Body of pancreas (tissue), 4 donors: ENCODE results near the gene SLTM. TPM values are rescaled to one million over a fixed set of nuclear protein-coding genes. Genes with fewer than 3 reads are reported as not detected.

Experiments used
- ATAC-seq: fragments of 150-250 bp; one replicate; pipeline ENCODE4 v1.9.1; 2016
- DNase-seq, 4 donors: peaks; one replicate each; pipeline ENCODE4 v3.0.0-alpha.2; 2019
- H3K27ac ChIP-seq, 4 donors: fragments of 200-600 bp; sonication (generic); 1 replicate in 3 of 4; 2 replicates in 1 of 4; pipeline versions ENCODE4 v1.5.1 to v1.6.1; 2016 to 2019; ENCODE audit warnings: mild to moderate bottlenecking in 1 of 4, mixed read lengths in 1 of 4, moderate library complexity in 1 of 4
- H3K27me3 ChIP-seq, 2 donors: fragments of 200-600 bp; sonication (generic); one replicate each; pipeline ENCODE4 v1.6.0; 2016; ENCODE audit warnings: mild to moderate bottlenecking in 1 of 2
- H3K36me3 ChIP-seq, 2 donors: fragments of 200-600 bp; sonication (generic); replicated peaks in 1 of 2; 2 replicates each; pipeline ENCODE4 v1.5.1; 2016; ENCODE audit warnings: low read depth in 2 of 2; ENCODE audit not compliant: insufficient read depth in 1 of 2
- H3K4me1 ChIP-seq: fragments of 200-600 bp; sonication (generic); one replicate; pipeline ENCODE4 v1.6.0; 2016
- H3K4me3 ChIP-seq, 2 donors: fragments of 200-600 bp; sonication (generic); 1 replicate in 1 of 2; 2 replicates in 1 of 2; pipeline ENCODE4 v1.5.1; 2016 to 2019
- H3K9me3 ChIP-seq, 3 donors: fragments of 200-600 bp; sonication (generic); 1 replicate in 2 of 3; 2 replicates in 1 of 3; pipeline ENCODE4 v1.5.1; 2016
- CTCF ChIP-seq, 7 experiments: fragments of 450-650 bp in 4 of 7; fragments of 200-600 bp in 3 of 7; sonication (generic) in 3 of 7; IDR thresholded peaks; one replicate each; pipeline ENCODE4 v1.5.1; 2016 to 2019; ENCODE audit warnings: antibody characterized with exemption in 7 of 7
- POLR2A ChIP-seq, 3 donors: fragments of 450-650 bp; IDR thresholded peaks; one replicate each; pipeline ENCODE4 v1.6.1; 2016; ENCODE audit warnings: antibody characterized with exemption in 3 of 3, mild to moderate bottlenecking in 2 of 3
- WGBS, 2 donors: methylation state at CpG; one replicate each; pipeline ENCODE4 v1.1.5; 2017; 5-methylcytosine and 5-hydroxymethylcytosine counted together
- intact Hi-C: fragments of 100-400 bp; cut with DNase I; formaldehyde crosslinking; loops from one replicate; pipeline ENCODE4 v1.15.1; 2023
- total RNA-seq, 2 donors: library from RNA; depleted of rRNA; stranded (reverse); fragments of >200 nt; gene quantifications; one replicate each; pipeline ENCODE4 v1.1.0, GENCODE V29; 2016

The SLTM gene
- total RNA-seq, 2 donors from 2014 or later: 56.0 to 95.3 TPM

- no peak overlapping the region for H3K27ac ChIP-seq
- ATAC-seq (no peak), DNase-seq (no peak)
- no peaks in the 10 kb centered on the region for H3K27me3 ChIP-seq
- TF ChIP-seq CTCF (IDR thresholded peaks at IDR 0.05) (no peak), POLR2A (IDR thresholded peaks at IDR 0.05) (no peak)
- intact Hi-C loops: loop anchor here (10.0 kb wide), 1 partner anchor 517 kb away; no protein-coding TSS in a partner anchor
- H3K9me3 ChIP-seq: no peaks in the 10 kb centered on the region
- no peak overlapping the region for H3K4me3 ChIP-seq
- no peaks in the 10 kb centered on the region for H3K4me1 ChIP-seq
- no peaks in the 10 kb centered on the region for H3K36me3 ChIP-seq
Observed at GRCh38 chr15:58977887-58978286, 44.4 kb upstream of the SLTM start.

- no peaks in the 10 kb centered on the region for H3K36me3 ChIP-seq
- intact Hi-C loops: no loop called here
- ATAC-seq (no peak), DNase-seq (no peak)
- H3K4me3 ChIP-seq: no peak overlapping the region
- no peaks in the 10 kb centered on the region for H3K4me1 ChIP-seq
- H3K27ac ChIP-seq: no peak overlapping the region
- H3K27me3 ChIP-seq: no peaks in the 10 kb centered on the region
- TF ChIP-seq POLR2A (IDR thresholded peaks at IDR 0.05): no peak
- no peak for TF ChIP-seq CTCF (IDR thresholded peaks at IDR 0.05)
- WGBS, 2 donors: 75 to 87% methylated on average over 2 of the region's 2 CpGs
- H3K9me3 ChIP-seq: no peaks in the 10 kb centered on the region
Observed at GRCh38 chr15:58967479-58967878, 34.0 kb upstream of the SLTM start.

- no peaks in the 10 kb centered on the region for H3K4me1 ChIP-seq
- no peak overlapping the region for H3K4me3 ChIP-seq
- no peak overlapping the region for H3K27ac ChIP-seq
- H3K27me3 ChIP-seq: no peaks in the 10 kb centered on the region
- no peaks in the 10 kb centered on the region for H3K9me3 ChIP-seq
- H3K36me3 ChIP-seq: no peaks in the 10 kb centered on the region
- no peak for ATAC-seq
- 70 to 76% methylated on average over 3 of the region's 3 CpGs for WGBS, 2 donors
- no peak for DNase-seq
- TF ChIP-seq CTCF (IDR thresholded peaks at IDR 0.05): no peak
- no peak for TF ChIP-seq POLR2A (IDR thresholded peaks at IDR 0.05)
- intact Hi-C loops: no loop called here
Observed at GRCh38 chr15:58966698-58967097, 33.2 kb upstream of the SLTM start.

- no peak overlapping the region for H3K27ac ChIP-seq
- 85 to 94% methylated on average over 8 of the region's 8 CpGs for WGBS, 2 donors
- no peaks in the 10 kb centered on the region for H3K27me3 ChIP-seq
- DNase-seq (no peak), ATAC-seq (no peak)
- no peaks in the 10 kb centered on the region for H3K4me1 ChIP-seq
- no peak overlapping the region for H3K4me3 ChIP-seq
- intact Hi-C loops: no loop called here
- H3K9me3 ChIP-seq: no peaks in the 10 kb centered on the region
- no peak for TF ChIP-seq CTCF (IDR thresholded peaks at IDR 0.05)
- TF ChIP-seq POLR2A (IDR thresholded peaks at IDR 0.05): no peak
- no peaks in the 10 kb centered on the region for H3K36me3 ChIP-seq
Observed at GRCh38 chr15:58962662-58963565, 29.4 kb upstream of the SLTM start.

- Histone ChIP-seq H3K4me3 (no peak overlapping the region), H3K27me3 (no peaks in the 10 kb centered on the region), H3K4me1 (no peaks in the 10 kb centered on the region), H3K27ac (no peak overlapping the region), H3K9me3 (no peaks in the 10 kb centered on the region), H3K36me3 (no peaks in the 10 kb centered on the region)
- WGBS, 2 donors: 80 to 91% methylated on average over 1 of the region's 1 CpG
- intact Hi-C loops: no loop called here
- no peak for DNase-seq
- no peak for ATAC-seq
- no peak for TF ChIP-seq POLR2A (IDR thresholded peaks at IDR 0.05)
- TF ChIP-seq CTCF (IDR thresholded peaks at IDR 0.05): no peak
Observed at GRCh38 chr15:58962136-58962535, 28.7 kb upstream of the SLTM start.
